Measurements from ENCODE around the gene GABRB3. TPM values are rescaled to one million over a fixed set of nuclear protein-coding genes. Genes with fewer than 3 reads are reported as not detected.
"Not testable (repeated sequence)": the region's sequence is repeated elsewhere in the genome, so short reads cannot be mapped to it uniquely, and the experiment has no call there.

GABRB3 gene
- total RNA-seq, 2 donors from 2014 or later = 3.6 to 7.3 TPM

- peaks cover 5% of the 10 kb centered on the region for H3K4me1 ChIP-seq
- no peak for ATAC-seq
- 30 to 46% methylated on average over 5 of the region's 5 CpGs for WGBS, 2 donors
Measured at GRCh38 chr15:26720546-26720945, 52.3 kb downstream of the GABRB3 start.

DNA sequence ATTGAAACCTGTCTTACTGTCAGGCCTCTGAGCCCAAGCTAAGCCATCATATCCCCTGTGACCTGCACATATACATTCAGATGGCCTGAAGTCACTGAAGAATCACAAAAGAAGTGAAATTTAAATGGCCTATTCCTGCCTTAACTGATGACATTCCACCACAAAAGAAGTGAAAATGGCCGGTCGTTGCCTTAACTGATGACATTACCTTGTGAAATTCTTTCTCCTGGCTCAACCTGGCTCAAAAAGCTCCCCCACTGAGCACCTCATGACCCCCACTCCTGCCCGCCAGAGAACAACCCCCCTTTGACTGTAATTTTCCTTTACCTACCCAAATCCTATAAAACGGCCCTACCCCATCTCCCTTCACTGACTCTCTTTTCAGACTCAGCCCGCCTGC lies 53.0 kb downstream of the GABRB3 start:
- 22 to 27% methylated on average over 4 to 5 of the region's 5 CpGs for WGBS, 2 donors
- H3K4me3 ChIP-seq; intact Hi-C loops (cut with DNase I): not testable (repeated sequence)

More at GRCh38 chr15:26720546-26720945, 52.3 kb downstream of the GABRB3 start:
- no peak overlapping the region for H3K4me3 ChIP-seq
- TF ChIP-seq, protein P1, sequence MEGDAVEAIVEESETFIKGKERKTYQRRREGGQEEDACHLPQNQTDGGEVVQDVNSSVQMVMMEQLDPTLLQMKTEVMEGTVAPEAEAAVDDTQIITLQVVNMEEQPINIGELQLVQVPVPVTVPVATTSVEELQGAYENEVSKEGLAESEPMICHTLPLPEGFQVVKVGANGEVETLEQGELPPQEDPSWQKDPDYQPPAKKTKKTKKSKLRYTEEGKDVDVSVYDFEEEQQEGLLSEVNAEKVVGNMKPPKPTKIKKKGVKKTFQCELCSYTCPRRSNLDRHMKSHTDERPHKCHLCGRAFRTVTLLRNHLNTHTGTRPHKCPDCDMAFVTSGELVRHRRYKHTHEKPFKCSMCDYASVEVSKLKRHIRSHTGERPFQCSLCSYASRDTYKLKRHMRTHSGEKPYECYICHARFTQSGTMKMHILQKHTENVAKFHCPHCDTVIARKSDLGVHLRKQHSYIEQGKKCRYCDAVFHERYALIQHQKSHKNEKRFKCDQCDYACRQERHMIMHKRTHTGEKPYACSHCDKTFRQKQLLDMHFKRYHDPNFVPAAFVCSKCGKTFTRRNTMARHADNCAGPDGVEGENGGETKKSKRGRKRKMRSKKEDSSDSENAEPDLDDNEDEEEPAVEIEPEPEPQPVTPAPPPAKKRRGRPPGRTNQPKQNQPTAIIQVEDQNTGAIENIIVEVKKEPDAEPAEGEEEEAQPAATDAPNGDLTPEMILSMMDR (IDR thresholded peaks at IDR 0.05) = no peak
- no peak for TF ChIP-seq POLR2A (IDR thresholded peaks at IDR 0.05)
- no peaks in the 10 kb centered on the region for H3K9me3 ChIP-seq
- no peak overlapping the region for H3K27ac ChIP-seq
- intact Hi-C loops (cut with DNase I) = no loop called here
- no peaks in the 10 kb centered on the region for H3K36me3 ChIP-seq (replicated peaks in 1 of 2; ENCODE audit: insufficient read depth in 1 of 2, low read depth in 2 of 2)
- no peak for DNase-seq
- H3K27me3 ChIP-seq = no peaks in the 10 kb centered on the region

GRCh38 chr15:26716069-26716468 lies 56.8 kb downstream of the GABRB3 start:
- Histone ChIP-seq H3K9me3 (no peaks in the 10 kb centered on the region), H3K4me1 (peaks cover 5% of the 10 kb centered on the region), H3K27me3 (no peaks in the 10 kb centered on the region), H3K27ac (no peak overlapping the region), H3K36me3 (replicated peaks in 1 of 2; ENCODE audit: insufficient read depth in 1 of 2, low read depth in 2 of 2) (no peaks in the 10 kb centered on the region), H3K4me3 (no peak overlapping the region)
- intact Hi-C loops (cut with DNase I) = no loop called here
- ATAC-seq (no peak), DNase-seq (no peak)
- TF ChIP-seq POLR2A (IDR thresholded peaks at IDR 0.05) = no peak
- TF ChIP-seq, protein P1 (IDR thresholded peaks at IDR 0.05) = no peak
- WGBS, 2 donors = 46 to 55% methylated on average over 3 of the region's 3 CpGs

More for the DNA sequence above, 53.0 kb downstream of the GABRB3 start:
- not testable (repeated sequence) for H3K36me3 ChIP-seq (replicated peaks in 1 of 2; ENCODE audit: insufficient read depth in 1 of 2, low read depth in 2 of 2); DNase-seq; ATAC-seq; H3K9me3 ChIP-seq; H3K27me3 ChIP-seq; H3K4me1 ChIP-seq; H3K27ac ChIP-seq

- Histone ChIP-seq H3K36me3 (replicated peaks in 1 of 2; ENCODE audit: insufficient read depth in 1 of 2, low read depth in 2 of 2) (no peaks in the 10 kb centered on the region), H3K27ac (no peak overlapping the region), H3K4me3 (no peak overlapping the region), H3K27me3 (no peaks in the 10 kb centered on the region), H3K9me3 (no peaks in the 10 kb centered on the region), H3K4me1 (no peaks in the 10 kb centered on the region)
- intact Hi-C loops (cut with DNase I) = no loop called here
- ATAC-seq (no peak), DNase-seq (no peak)
- no peak for TF ChIP-seq POLR2A (IDR thresholded peaks at IDR 0.05)
- WGBS, 2 donors = 89% methylated on average over 5 of the region's 5 CpGs
Measured at GRCh38 chr15:26713498-26713897, 59.4 kb downstream of the GABRB3 start.

- H3K27me3 ChIP-seq = no peaks in the 10 kb centered on the region
- intact Hi-C loops (cut with DNase I) = no loop called here
- H3K4me1 ChIP-seq = no peaks in the 10 kb centered on the region
- H3K36me3 ChIP-seq (replicated peaks in 1 of 2; ENCODE audit: insufficient read depth in 1 of 2, low read depth in 2 of 2) = no peaks in the 10 kb centered on the region
- H3K4me3 ChIP-seq = no peak overlapping the region
- 73 to 79% methylated on average over 5 of the region's 5 CpGs for WGBS, 2 donors
- TF ChIP-seq POLR2A (IDR thresholded peaks at IDR 0.05) = no peak
- TF ChIP-seq, protein P1 (IDR thresholded peaks at IDR 0.05) = no peak
- no peak overlapping the region for H3K27ac ChIP-seq
- ATAC-seq = no peak
- no peak for DNase-seq
- no peaks in the 10 kb centered on the region for H3K9me3 ChIP-seq
Measured at GRCh38 chr15:26712335-26712734, 60.5 kb downstream of the GABRB3 start.

GRCh38 chr15:26711445-26711844 lies 61.4 kb downstream of the GABRB3 start:
- Histone ChIP-seq H3K36me3 (replicated peaks in 1 of 2; ENCODE audit: insufficient read depth in 1 of 2, low read depth in 2 of 2) (no peaks in the 10 kb centered on the region), H3K4me1 (no peaks in the 10 kb centered on the region), H3K9me3 (no peaks in the 10 kb centered on the region), H3K27me3 (no peaks in the 10 kb centered on the region), H3K4me3 (no peak overlapping the region), H3K27ac (no peak overlapping the region)
- TF ChIP-seq, protein P1 (IDR thresholded peaks at IDR 0.05) = no peak
- TF ChIP-seq POLR2A (IDR thresholded peaks at IDR 0.05) = no peak
- ATAC-seq (no peak), DNase-seq (no peak)
- WGBS, 2 donors = 50 to 56% methylated on average over 10 of the region's 10 CpGs
- intact Hi-C loops (cut with DNase I) = no loop called here
